Spleen (tissue), 11 donors: Measurements from ENCODE around the gene AASDHPPT. TPM values are rescaled to one million over a fixed set of nuclear protein-coding genes. Genes with fewer than 3 reads are reported as not detected.

ENCODE experiments used
- DNase-seq: peaks from one replicate; pipeline ENCODE4 v3.0.0-alpha.2; 2020
- H3K27ac ChIP-seq, 8 donors: fragments of 200-600 bp; sonication (generic) in 7 of 8; 1 replicate in 4 of 8; 2 replicates in 4 of 8; pipeline versions ENCODE4 v1.5.0 to v1.8.0; 2016 to 2021; ENCODE audit warnings: inconsistent platforms in 4 of 8, mild to moderate bottlenecking in 4 of 8, moderate library complexity in 1 of 8
- H3K27me3 ChIP-seq, 7 donors: fragments of 200-600 bp; sonication (generic) in 6 of 7; replicated peaks in 1 of 7; 1 replicate in 4 of 7; 2 replicates in 3 of 7; pipeline versions ENCODE4 v1.5.0 to v1.8.0; 2016 to 2021; ENCODE audit warnings: inconsistent platforms in 3 of 7, mild to moderate bottlenecking in 1 of 7
- H3K36me3 ChIP-seq, 6 donors: fragments of 200-600 bp; sonication (generic) in 5 of 6; 1 replicate in 4 of 6; 2 replicates in 2 of 6; pipeline versions ENCODE4 v1.5.0 to v1.8.0; 2016 to 2021; ENCODE audit warnings: inconsistent platforms in 2 of 6
- H3K4me1 ChIP-seq, 6 donors: fragments of 200-600 bp; sonication (generic) in 5 of 6; 1 replicate in 3 of 6; 2 replicates in 3 of 6; pipeline versions ENCODE4 v1.5.0 to v1.8.0; 2016 to 2021; ENCODE audit warnings: inconsistent platforms in 3 of 6
- H3K4me3 ChIP-seq, 8 donors: fragments of 200-600 bp; sonication (generic) in 7 of 8; 1 replicate in 4 of 8; 2 replicates in 4 of 8; pipeline versions ENCODE4 v1.5.0 to v1.8.0; 2016 to 2021; ENCODE audit warnings: inconsistent platforms in 4 of 8, mild to moderate bottlenecking in 4 of 8, moderate library complexity in 2 of 8
- H3K9me3 ChIP-seq, 8 donors: fragments of 200-600 bp; sonication (generic) in 7 of 8; 1 replicate in 4 of 8; 2 replicates in 4 of 8; pipeline versions ENCODE4 v1.5.0 to v1.8.0; 2016 to 2021; ENCODE audit warnings: inconsistent platforms in 4 of 8
- POLR2A ChIP-seq, 3 donors: fragments of 450-650 bp; IDR thresholded peaks; one replicate each; pipeline ENCODE4 v1.5.1; 2017; ENCODE audit warnings: antibody characterized with exemption in 3 of 3, mild to moderate bottlenecking in 1 of 3
- POLR2AphosphoS5 ChIP-seq, 3 donors: sonication (generic); formaldehyde crosslinking; IDR thresholded peaks; one replicate each; pipeline ENCODE4 v1.5.1; 2017; ENCODE audit warnings: antibody characterized with exemption in 3 of 3
- WGBS, 5 donors: extraction: QIAGEN DNeasy Blood & Tissue Kit in 3 of 5; methylation state at CpG; one replicate each; pipeline versions ENCODE4 v1.1.5 to v1.1.7; 2013 to 2018; 5-methylcytosine and 5-hydroxymethylcytosine counted together
- intact Hi-C: fragments of 100-400 bp; cut with DNase I; formaldehyde crosslinking; loops from one replicate; pipeline ENCODE4 v1.15.0; 2023; ENCODE audit warnings: low total_unique reads
- polyA plus RNA-seq, 3 donors: library from polyadenylated mRNA; stranded (reverse); fragments of 200-250 nt; gene quantifications; one replicate each; pipeline ENCODE4 v1.2.1, GENCODE V29; 2013
- total RNA-seq, 7 donors: library from RNA; depleted of rRNA in 3 of 7; stranded (reverse); fragments of >200 nt in 3 of 7; fragmentation: NEBNext Ultra II Directional in 4 of 7; extraction: Animal tissue kit (Norgen Biotek cat#: 25700) in 4 of 7; gene quantifications; one replicate each; pipeline versions ENCODE4 v1.1.0 to v1.2.1, GENCODE V29; 2016 to 2021
- TF ChIP-seq, protein P1 (sequence below), 11 experiments: fragments of 200-600 bp in 7 of 11; fragments of 450-650 bp in 4 of 11; sonication (generic) in 4 of 11; IDR thresholded peaks in 8 of 11; conservative IDR thresholded peaks in 3 of 11; 1 replicate in 7 of 11; 2 replicates in 4 of 11; pipeline versions ENCODE4 v1.4.0 to v1.8.0; 2016 to 2021; ENCODE audit warnings: antibody characterized with exemption in 11 of 11, inconsistent platforms in 4 of 11, mild to moderate bottlenecking in 1 of 11
- donor health status: healthy with polysubstance abuse.
- donor health status: DM: no; HTN: no; CAD: no; lungs with moderate emphysema.
- donor health status: DM: no; HTN: no; CAD: no.
- donor health status: Bipolar disorder and iron deficiency.
- donor health status: healthy.
- donor health status: DM: no; HTN: no; CAD: no.
- donor health status: DM: yes; HTN: yes; CAD: no.

Gene AASDHPPT
- total and polyA plus RNA-seq, 10 donors = 12.3 to 53.5 (median 27.4) TPM

DNA sequence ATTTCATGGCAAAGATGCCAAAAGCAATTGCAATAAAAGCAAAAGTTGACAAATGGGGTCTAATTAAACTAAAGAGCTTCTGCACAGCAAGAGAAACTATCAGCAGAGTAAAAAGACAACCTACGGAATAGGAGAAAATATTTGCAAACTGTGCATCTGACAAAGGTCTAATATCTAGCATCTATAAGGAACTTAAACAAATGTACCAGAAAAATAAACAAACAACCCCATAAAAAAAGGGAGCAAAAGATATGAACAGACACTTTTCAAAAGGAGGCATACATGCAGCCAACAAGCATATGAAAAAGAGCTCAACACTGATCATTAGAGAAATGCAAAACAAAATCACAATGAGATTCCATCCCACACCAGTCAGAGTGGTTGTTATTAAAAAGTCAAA, 60.3 kb downstream of the AASDHPPT start:
- peaks cover 0 to 9% (median 0%) of the 10 kb centered on the region in 7 donors for H3K27me3 ChIP-seq
- TF ChIP-seq POLR2A (IDR thresholded peaks at IDR 0.05) (no peak), POLR2AphosphoS5 (IDR thresholded peaks at IDR 0.05) (no peak)
- TF ChIP-seq, protein P1, sequence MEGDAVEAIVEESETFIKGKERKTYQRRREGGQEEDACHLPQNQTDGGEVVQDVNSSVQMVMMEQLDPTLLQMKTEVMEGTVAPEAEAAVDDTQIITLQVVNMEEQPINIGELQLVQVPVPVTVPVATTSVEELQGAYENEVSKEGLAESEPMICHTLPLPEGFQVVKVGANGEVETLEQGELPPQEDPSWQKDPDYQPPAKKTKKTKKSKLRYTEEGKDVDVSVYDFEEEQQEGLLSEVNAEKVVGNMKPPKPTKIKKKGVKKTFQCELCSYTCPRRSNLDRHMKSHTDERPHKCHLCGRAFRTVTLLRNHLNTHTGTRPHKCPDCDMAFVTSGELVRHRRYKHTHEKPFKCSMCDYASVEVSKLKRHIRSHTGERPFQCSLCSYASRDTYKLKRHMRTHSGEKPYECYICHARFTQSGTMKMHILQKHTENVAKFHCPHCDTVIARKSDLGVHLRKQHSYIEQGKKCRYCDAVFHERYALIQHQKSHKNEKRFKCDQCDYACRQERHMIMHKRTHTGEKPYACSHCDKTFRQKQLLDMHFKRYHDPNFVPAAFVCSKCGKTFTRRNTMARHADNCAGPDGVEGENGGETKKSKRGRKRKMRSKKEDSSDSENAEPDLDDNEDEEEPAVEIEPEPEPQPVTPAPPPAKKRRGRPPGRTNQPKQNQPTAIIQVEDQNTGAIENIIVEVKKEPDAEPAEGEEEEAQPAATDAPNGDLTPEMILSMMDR (IDR thresholded peaks at IDR 0.05 in 8 of 11, conservative IDR thresholded peaks at IDR 0.05 in 3 of 11) = no peak
- H3K27ac ChIP-seq = no peak overlapping the region
- WGBS, 5 donors = 83 to 90% (median 86%) methylated on average over 1 of the region's 1 CpG
- H3K4me3 ChIP-seq = no peak overlapping the region
- H3K36me3 ChIP-seq = no peaks in the 10 kb centered on the region
- no peak for DNase-seq
- intact Hi-C loops = no loop called here
- no peaks in the 10 kb centered on the region for H3K4me1 ChIP-seq
- H3K9me3 ChIP-seq = peaks cover 0 to 7% (median 0%) of the 10 kb centered on the region in 8 donors

Other genes with a start within 250 kb of the AASDHPPT start
- gene MSANTD4, start 55.4 kb upstream of the AASDHPPT start, total RNA-seq = 10 to 100 TPM; 14.6 to 29.5 (median 17.5) TPM
- 1 to 10 TPM; 5.5 to 8.3 (median 5.7) TPM for gene MSANTD4, start 55.4 kb upstream of the AASDHPPT start, polyA plus RNA-seq
- 10 to 100 TPM in 2 of 7 donors, 1 to 10 TPM in 5; 6.8 to 15.9 (median 9.0) TPM for gene KBTBD3, start 315 bp upstream of the AASDHPPT start, total RNA-seq
- 1 to 10 TPM; 3.5 to 4.5 (median 3.7) TPM for gene KBTBD3, start 315 bp upstream of the AASDHPPT start, polyA plus RNA-seq